Embryonic facial prominence (tissue), 1 donor: ENCODE data around the gene NPAS3.

ENCODE experiments used
- DNase-seq: peaks from one replicate; pipeline ENCODE4 v3.0.0-alpha.2; 2016; ENCODE audit errors: extremely low spot score

The NPAS3 gene

DNA sequence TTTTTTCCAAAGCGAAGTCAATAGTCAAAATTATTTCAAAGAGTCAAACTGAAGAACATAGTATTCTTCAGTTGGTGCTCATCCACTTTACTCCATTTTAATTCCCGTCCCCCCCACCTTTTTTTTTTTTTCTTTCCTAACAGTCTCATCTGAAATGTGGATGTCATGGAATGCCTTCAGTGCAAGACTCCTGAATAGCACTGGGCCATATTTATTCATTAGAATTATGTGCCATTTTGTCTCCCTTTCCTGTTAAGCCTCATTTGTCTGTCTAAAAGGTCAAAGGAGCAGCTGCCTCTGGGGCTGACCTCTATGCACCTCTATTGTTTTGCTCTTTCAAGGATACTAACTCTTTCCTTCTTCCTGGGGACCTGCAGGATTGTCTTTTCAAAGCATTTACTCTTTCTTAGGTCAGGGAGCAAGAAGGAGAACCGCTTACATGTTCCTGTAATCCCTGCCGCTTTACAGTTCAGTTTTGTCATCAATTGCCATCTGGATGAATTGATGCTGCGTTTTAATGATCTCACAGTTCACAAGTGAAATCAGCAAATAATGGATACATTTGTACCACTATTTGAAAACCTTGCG, 310.6 kb downstream of the NPAS3 start:
- no peak for DNase-seq

- DNase-seq = no peak
These were observed 312.3 kb downstream of the NPAS3 start for GRCh38 chr14:33250963-33251362.

DNA sequence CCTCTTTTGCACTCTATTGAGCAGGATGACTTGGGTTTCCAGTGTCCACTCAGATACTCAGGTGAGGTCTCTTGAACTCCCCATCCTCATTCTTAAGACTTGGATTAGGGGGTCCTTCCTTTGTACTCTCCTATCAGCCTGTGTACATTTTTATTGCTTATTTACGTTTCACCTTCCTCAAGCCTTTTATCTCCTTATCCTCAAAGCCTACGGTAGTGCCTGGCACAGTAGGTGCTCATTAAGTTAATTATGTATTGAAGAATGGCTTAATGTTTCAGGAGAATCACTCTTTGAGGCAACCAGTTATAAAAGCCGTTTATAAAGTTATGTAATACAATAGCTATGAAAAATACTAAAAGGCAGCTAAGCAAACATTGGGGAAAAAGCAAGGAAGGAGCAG, 315.7 kb downstream of the NPAS3 start:
- DNase-seq = no peak

- no peak for DNase-seq
These were observed 316.2 kb downstream of the NPAS3 start for GRCh38 chr14:33254861-33255395.

DNA sequence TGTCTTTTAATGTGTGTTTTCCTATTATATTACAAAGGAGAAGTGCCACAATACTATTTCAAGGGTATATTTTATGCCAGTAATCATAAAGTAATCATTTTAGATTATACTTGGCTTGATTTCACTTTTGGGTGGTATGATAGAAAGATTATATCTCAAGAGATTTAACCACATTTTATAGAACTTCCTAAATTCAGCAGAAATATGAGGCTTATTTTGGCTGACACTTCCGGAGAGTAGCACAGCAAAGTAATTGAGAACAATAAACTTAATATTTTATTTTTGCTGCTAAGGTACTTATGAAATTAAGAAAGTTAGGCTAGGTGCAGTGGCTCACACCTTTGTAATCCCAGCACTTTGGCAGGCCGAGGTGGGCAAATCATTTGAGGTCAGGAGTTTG, 319.1 kb downstream of the NPAS3 start:
- DNase-seq = no peak

DNA sequence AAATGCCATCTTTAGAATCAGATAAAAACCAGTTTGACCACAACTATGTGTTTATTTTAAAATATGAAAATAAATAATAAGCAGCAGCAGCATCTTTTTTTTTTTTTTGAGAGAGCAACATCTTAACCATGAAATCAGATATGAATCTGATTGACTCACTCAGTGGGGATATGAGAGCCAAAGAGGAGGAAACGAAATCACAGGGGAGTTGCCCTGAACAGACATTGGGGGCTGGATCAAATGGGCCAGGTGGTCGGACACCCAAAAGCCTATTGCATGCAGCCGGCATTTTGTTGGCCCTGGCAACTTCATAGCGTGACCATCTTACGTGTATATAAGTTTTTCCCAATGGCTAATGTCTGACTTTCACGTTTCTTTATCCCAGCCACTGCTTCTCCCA, 321.1 kb downstream of the NPAS3 start:
- no peak for DNase-seq

DNA sequence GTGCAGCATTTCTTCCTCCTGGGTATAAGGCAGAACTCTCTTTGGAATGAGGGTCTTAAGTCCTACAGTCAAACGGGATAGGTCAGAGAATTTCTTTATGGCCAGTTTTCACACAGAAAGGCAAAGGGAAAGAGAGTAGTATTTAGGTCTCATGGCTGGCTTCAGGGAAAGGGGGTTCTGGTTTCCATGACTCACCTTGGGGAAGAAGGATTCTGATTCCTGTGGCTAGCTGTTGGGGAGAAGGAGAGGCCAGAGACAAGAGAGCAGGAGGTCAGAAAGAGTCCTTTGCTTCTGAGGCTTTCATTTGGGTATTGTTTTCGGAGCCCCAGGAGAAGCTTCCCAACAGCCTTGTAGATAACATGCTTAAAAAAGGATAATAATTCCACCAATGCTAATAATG, 332.5 kb downstream of the NPAS3 start:
- no peak for DNase-seq

DNA sequence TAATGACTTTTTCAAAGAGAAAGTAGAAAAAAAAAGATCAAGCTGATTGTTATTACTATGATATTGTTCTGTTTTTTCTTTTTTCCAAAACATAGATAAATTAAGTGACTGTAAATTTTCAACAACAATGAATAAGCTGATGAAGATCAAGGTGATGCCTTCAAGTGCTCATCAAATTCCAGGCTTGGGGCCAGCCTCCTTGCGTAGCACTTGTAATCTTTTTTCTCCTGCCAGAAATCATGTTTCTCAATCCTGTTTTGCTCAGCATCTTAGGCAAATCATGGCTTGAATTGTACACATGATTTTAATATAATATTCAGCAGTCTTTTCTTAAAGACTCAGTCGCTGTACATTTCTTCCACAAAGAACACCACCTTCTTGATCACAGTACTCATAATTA, 333.2 kb downstream of the NPAS3 start:
- DNase-seq = no peak

GRCh38 chr14:33273978-33274377, 335.3 kb downstream of the NPAS3 start:
- DNase-seq = no peak

GRCh38 chr14:33275879-33276278, 337.2 kb downstream of the NPAS3 start:
- DNase-seq = no peak

- no peak for DNase-seq
These were observed 341.2 kb downstream of the NPAS3 start for GRCh38 chr14:33279865-33280264.

- no peak for DNase-seq
These were observed 342.0 kb downstream of the NPAS3 start for GRCh38 chr14:33280646-33281045.

DNA sequence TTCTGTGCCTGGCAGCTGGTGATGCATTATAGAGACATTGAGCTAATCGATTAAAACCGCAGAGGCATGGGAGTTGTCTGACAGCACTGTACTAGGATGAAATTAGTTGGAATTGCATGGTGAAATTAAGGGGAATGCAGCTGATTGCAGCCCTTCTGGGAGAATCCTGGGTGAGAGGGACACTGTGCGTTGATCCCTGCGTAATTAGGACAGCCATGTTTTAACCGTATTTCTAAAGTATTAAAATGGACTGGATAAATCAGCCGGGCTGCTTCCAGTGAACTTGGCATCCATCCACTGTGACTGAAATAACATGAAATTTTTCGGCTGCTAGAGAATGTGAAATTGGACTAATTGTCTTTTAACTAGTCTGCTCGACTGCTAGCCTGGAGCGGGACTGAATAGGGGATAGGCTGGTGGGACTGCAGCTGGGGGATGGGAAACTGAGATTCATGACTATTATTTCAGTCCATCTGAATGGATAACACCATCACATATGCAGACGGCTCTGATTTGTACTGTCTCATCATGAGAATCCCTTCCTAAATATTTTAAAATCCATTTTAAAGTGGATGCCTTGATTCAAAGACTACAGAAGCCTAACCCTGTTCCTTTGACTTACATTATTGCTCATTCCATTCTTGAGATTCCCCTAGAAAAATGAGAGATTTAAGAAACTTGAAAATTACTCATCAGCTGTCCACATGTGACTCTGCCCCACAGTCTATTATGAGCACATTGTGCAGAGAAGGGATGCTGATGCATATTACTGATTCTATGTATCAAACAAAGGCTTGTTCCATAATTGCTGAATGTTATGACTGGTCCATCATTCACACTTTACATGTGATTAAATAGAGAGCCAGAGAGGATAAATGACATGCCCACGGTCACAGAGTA, 343.9 kb downstream of the NPAS3 start:
- no peak for DNase-seq

- DNase-seq = no peak
These were observed 347.4 kb downstream of the NPAS3 start for GRCh38 chr14:33285902-33286700.

- DNase-seq = no peak
These were observed 348.5 kb downstream of the NPAS3 start for GRCh38 chr14:33287189-33287588.

DNA sequence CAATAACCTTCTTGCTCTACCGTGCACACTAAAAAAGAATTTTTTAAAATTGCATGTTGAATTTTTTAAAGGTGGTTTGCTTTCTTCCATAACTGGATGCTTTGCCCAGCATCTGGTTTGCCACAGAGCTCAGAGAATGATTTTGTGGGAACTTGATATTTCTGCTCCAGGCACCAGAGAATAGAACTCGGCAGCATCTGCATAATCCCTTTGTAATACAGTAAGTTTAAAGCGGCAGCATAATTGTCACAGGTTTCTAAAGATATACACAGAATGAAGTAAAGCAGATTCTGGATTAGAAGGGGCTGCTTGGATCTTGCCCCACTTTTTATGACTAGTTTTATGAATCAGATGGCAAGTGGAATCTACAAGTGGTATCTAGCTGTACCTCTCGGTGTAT, 352.0 kb downstream of the NPAS3 start:
- peak; percentile 24 for DNase-seq

DNA sequence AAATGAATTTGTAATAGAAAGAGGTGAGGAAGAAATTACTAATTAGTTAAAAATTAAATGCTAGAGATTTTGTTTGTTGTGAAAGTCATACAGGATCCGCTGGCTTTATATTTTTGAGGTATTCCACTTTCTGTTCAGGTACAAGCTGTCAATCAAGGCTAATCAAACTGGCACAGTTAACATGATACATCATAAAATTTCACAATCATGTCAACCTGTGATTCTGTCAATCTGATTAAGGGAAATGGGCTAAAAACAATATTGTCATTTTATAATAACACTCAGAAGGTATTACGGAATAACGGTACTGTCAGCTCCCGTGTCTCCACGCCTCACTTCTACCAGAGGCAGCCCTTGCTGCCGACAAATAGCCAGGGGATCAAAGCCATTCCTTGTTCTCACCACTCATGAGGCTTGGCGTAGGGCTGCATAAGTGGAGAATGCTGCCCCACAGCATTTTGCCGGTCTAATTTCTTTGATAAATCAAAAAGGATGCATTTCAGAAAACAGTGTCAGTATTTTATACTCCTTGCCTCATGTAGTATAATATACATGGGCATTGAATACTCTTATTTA, 352.9 kb downstream of the NPAS3 start:
- DNase-seq = no peak

DNA sequence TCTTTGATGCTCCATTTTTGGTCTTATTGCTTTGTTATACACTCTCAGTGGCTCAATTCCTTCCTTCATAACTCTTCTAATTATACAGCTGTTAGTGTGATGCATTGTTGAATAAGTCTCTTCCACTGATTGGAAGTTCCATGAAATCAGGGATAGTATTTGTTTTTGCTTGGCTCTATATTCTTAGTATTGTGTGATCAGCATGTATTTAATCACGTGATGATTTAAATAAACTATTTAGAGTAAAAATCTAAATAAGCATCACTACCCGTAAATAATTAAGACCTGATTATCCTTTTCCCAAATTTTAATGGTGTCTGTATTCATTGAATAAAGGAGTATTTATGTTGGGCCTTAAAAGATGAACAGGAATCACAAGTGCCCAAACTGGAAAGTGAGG, 355.7 kb downstream of the NPAS3 start:
- DNase-seq = no peak

DNA sequence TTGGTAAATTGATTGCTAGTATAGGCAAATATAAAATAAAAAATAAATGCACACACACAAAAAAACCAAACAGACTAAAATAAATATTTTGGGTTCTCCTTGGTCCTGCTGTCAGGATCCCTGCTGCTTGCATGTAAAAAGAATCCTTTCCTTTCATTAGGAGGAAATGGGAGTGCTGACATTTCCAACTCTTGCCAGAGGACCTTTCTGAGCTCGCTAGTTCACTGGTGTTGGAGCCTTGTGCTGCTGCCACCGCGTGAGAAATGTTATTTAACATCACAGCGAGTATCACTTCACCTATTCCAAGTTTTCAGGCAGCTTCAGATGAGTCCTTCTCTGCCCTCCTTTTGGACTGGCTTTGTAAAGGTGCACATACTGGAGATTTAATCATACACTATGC, 358.9 kb downstream of the NPAS3 start:
- DNase-seq = no peak

DNA sequence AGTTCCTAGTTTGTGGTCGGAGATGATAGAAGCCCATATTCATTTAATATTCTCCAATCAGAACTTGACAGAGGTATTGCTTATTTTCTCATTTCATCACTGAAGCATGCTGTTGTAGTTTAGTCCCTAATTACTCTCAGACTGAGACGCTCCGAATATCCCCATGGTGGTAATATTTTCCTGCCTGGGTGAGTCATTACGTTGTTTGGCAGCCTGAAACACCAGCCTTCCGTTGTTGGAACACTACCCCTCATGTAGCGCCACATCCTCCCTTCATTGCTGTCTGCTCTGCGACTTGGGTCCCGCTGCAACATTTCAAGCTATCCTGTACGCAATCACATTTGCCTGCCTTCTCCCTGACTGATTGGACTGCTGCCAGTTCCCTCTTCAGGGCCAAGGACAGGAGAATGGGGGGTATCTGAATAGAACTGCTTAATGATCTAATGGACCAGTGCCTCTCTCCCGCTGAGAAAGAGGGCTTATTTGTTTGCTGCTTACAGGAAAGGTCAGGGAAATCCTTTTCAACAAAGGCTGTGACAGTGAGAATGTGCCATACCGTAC, 369.1 kb downstream of the NPAS3 start:
- peak; percentile 40 for DNase-seq

DNA sequence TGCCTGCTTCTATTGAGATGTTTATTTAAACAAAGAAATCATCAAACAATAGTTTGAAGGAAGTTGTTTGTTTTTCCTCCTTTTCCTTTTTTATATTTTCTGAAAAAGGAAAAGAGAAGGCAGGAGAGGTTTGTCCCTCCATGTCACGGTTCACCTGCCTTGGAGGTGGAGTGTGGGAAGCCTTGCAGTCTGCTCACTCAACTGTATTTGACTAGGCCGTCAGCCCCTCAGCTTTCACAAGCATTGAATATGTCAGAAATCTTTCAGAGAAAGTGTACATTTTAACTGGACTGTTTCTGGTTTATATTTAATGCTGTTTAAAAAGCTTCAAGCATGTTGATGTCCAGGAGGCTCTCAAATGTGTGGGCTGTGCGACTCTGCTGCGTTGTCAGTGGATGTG, 370.4 kb downstream of the NPAS3 start:
- no peak for DNase-seq

GRCh38 chr14:33315217-33315616, 376.5 kb downstream of the NPAS3 start:
- DNase-seq = no peak
